GM12872 (cell line): ENCODE measurements around the gene THRAP3.

Source experiments
- CTCF ChIP-seq: IDR thresholded peaks from 3 replicates; pipeline ENCODE4 v1.5.1; 2011; ENCODE audit warnings: low read depth, mild to moderate bottlenecking, low read length, moderate library complexity; ENCODE audit not compliant: insufficient read depth

Gene THRAP3

GRCh38 chr1:36352125-36352909 lies 128.1 kb downstream of the THRAP3 start:
- TF ChIP-seq CTCF = no peak

DNA sequence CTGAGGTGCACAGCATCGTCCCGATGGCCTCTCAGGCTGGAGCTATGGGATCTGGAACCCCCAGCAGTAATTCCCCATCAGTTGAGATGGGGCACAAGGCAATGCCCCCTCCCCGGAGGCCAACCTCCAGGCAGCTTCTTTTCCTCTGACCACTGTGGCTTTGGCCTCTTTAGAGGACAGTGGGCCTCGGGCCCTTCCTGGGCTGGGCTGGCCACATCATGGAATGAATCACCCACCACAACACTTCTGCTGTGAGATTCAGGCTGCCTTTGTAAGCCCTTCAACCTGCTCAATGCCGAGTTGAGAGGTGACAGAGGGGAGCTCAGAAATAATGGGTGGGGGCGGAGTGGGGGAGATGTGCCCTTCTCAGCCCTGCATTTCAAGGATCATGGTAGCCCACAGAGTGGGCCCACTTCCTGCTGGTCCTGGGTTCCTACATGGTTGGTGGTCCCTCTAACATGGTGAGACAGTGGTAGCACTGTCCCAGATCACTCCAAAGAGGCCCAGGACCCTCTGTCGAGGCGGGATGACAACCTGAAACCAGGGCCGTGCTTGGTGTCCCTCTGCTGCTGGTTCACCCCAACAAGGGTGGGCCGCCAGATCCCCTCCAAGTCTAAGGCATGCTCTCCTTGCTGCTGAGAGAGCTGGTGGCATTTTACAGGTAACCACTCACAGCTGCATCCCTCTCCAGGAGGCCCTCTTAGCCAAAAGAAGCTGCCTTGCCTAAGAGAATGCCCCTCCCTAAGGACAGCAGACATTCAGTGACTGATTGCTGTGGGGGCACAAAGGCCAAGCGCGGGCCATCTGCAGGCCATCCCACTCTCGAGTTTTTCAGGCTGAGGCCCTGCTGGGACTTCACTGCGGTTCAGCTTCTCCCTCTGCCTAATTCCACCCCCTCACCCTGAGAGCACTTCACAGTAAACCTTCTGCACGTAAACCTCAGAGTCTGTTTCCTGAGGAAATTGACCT lies 129.0 kb downstream of the THRAP3 start:
- no peak for TF ChIP-seq CTCF

GRCh38 chr1:36354486-36354885 lies 130.2 kb downstream of the THRAP3 start:
- TF ChIP-seq CTCF = no peak
